Stimulated activated CD8-positive, alpha-beta memory T cell treated with anti-CD3 and anti-CD28 coated beads, Interleukin-7, amount 100 ng/mL, for 1 hour (primary cell): ENCODE results near the gene CREBBP.
"Not testable (repeated sequence)": the region's sequence is repeated elsewhere in the genome, so short reads cannot be mapped to it uniquely, and the experiment has no call there.

Experiments
- DNase-seq, 2 donors: peaks; one replicate each; pipeline ENCODE4 v3.0.0-alpha.2; 2020; ENCODE audit warnings: low read depth in 2 of 2

Gene CREBBP

GRCh38 chr16:3880623-3881498, at the start of gene CREBBP:
CREBBP (minus strand) TSS chr16:3880713; CDS start chr16:3879916, 797 bp downstream.
- DNase-seq: peak; percentile 67 to 73

- not testable (repeated sequence) for DNase-seq
Observed at GRCh38 chr16:3927147-3927546, 46.6 kb upstream of the CREBBP start.

- DNase-seq: no peak
Observed at GRCh38 chr16:3924763-3925162, 44.2 kb upstream of the CREBBP start.

GRCh38 chr16:3922241-3922640, 41.7 kb upstream of the CREBBP start:
- no peak for DNase-seq

GRCh38 chr16:3920206-3920605, 39.7 kb upstream of the CREBBP start:
- no peak for DNase-seq

GRCh38 chr16:3919413-3919812, 38.9 kb upstream of the CREBBP start:
- no peak for DNase-seq

- no peak for DNase-seq
Observed at GRCh38 chr16:3915426-3916260, 35.1 kb upstream of the CREBBP start.

- no peak for DNase-seq
Observed at GRCh38 chr16:3912897-3913296, 32.4 kb upstream of the CREBBP start.

GRCh38 chr16:3912373-3912772, 31.9 kb upstream of the CREBBP start:
- DNase-seq: no peak

- DNase-seq: not testable (repeated sequence)
Observed at GRCh38 chr16:3911741-3912140, 31.2 kb upstream of the CREBBP start.

- DNase-seq: no peak
Observed at GRCh38 chr16:3909791-3910583, 29.5 kb upstream of the CREBBP start.

GRCh38 chr16:3908951-3909437, 28.5 kb upstream of the CREBBP start:
- DNase-seq: no peak

GRCh38 chr16:3907586-3907985, 27.1 kb upstream of the CREBBP start:
- DNase-seq: no peak

- no peak for DNase-seq
Observed at GRCh38 chr16:3906363-3906762, 25.9 kb upstream of the CREBBP start.

- no peak for DNase-seq
Observed at GRCh38 chr16:3904875-3905274, 24.4 kb upstream of the CREBBP start.

GRCh38 chr16:3890091-3890490, 9.6 kb upstream of the CREBBP start:
- no peak for DNase-seq

GRCh38 chr16:3889059-3889458, 8.5 kb upstream of the CREBBP start:
- DNase-seq: no peak

- not testable (repeated sequence) for DNase-seq
Observed at GRCh38 chr16:3885999-3886398, 5.5 kb upstream of the CREBBP start.

- DNase-seq: no peak
Observed at GRCh38 chr16:3884398-3884797, 3.9 kb upstream of the CREBBP start.

GRCh38 chr16:3882531-3882930, 2.0 kb upstream of the CREBBP start:
- DNase-seq: no peak

GRCh38 chr16:3881499-3881990, 1.0 kb upstream of the CREBBP start:
- DNase-seq: no peak
